ENCODE results near the gene PICK1. TPM values are rescaled to one million over a fixed set of nuclear protein-coding genes. Genes with fewer than 3 reads are reported as not detected.

PICK1 gene
- total and polyA plus RNA-seq, 2 of the 8 experiments (the other 6 are each of a cell fraction or from before 2014, with no cell fraction given) = 20.4 to 22.9 TPM

DNA sequence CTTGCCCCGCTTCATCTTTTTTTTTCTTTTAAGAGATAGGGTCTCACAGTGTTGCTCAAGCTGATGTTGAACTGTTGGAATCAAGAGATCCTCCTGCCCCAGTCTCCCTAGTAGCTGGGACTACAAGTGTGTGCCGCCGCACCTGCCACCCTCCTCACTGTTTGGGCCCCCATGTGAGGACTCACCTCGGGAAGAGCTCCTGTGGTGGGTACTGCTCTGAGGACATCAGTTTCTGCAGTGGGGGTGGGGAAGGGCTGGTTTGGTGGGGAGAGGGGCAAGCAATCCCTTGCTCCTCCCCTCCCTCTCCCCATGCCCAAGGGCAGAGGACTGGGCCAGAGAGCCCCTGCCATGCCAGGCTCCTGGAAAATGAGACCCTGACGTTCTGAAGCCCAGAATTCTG, 28.3 kb downstream of the PICK1 start:
- Histone ChIP-seq H4K5ac (ENCODE audit: insufficient read length, low read depth, low read length) (no peak overlapping the region), H3K27ac (ENCODE audit: low read depth, low read length) (no peak overlapping the region), H4K8ac (ENCODE audit: extremely low read depth, insufficient read depth, low read length) (no peak overlapping the region; the same call in 1 of the 2 replicates), H4K20me1 (replicated peaks in 1 of 2; ENCODE audit: control insufficient read depth in 1 of 2, insufficient read depth in 2 of 2, low read length in 2 of 2) (peaks cover 0 to 2% of the 10 kb centered on the region in 2 experiments), H3K4me3 (ENCODE audit: extremely low read depth in 1 of 4, insufficient read depth in 2 of 4, low read depth in 3 of 4, low read length in 4 of 4) (no peak overlapping the region), H2BK120ac (replicated peaks; ENCODE audit: low read depth, low read length) (no peak overlapping the region), H2AK5ac (ENCODE audit: low read depth, low read length) (no peak overlapping the region), H3K4ac (replicated peaks; ENCODE audit: insufficient read length, low read depth, low read length) (no peak overlapping the region), H3K36me3 (ENCODE audit: control insufficient read depth in 2 of 4, insufficient read depth in 4 of 4, low read length in 3 of 4) (no peaks in the 10 kb centered on the region), H3K9ac (replicated peaks in 1 of 4; ENCODE audit: extremely low read depth in 1 of 4, low read depth in 3 of 4, low read length in 3 of 4) (no peak overlapping the region), H3K79me1 (ENCODE audit: low read depth, low read length) (no peaks in the 10 kb centered on the region), H4K91ac (replicated peaks; ENCODE audit: insufficient read length, low read length) (no peak overlapping the region), H2BK5ac (ENCODE audit: low read depth, low read length) (no peak overlapping the region), H3K14ac (ENCODE audit: insufficient read length) (no peak overlapping the region), H3K23ac (ENCODE audit: insufficient read length) (no peak overlapping the region), H2BK20ac (ENCODE audit: low read length) (no peak overlapping the region), H2BK15ac (ENCODE audit: low read length) (no peak overlapping the region), H3K56ac (replicated peaks; ENCODE audit: insufficient read length, low read depth, low read length) (no peak overlapping the region), H3K27me3 (replicated peaks in 1 of 4; ENCODE audit: control insufficient read depth in 3 of 4, extremely low read depth in 1 of 4, insufficient read depth in 3 of 4, low read length in 3 of 4) (peaks cover 7 to 32% (median 24%) of the 10 kb centered on the region in 4 experiments), H3K18ac (ENCODE audit: extremely low read depth, low read length) (no peak overlapping the region), H2AFZ (ENCODE audit: low read length) (no peak overlapping the region), H3K79me2 (ENCODE audit: control insufficient read depth in 1 of 2, insufficient read depth in 2 of 2, low read length in 2 of 2) (no peaks in the 10 kb centered on the region), H3K9me3 (ENCODE audit: insufficient read depth in 2 of 2, low read depth in 1 of 2, low read length in 1 of 2) (no peaks in the 10 kb centered on the region), H2BK12ac (ENCODE audit: low read depth, low read length) (no peak overlapping the region), H3K4me1 (replicated peaks in 1 of 4; ENCODE audit: control insufficient read depth in 3 of 4, insufficient read depth in 4 of 4, low read length in 3 of 4) (peaks cover 0 to 36% (median 26%) of the 10 kb centered on the region in 4 experiments; a peak in 6 of 7 replicates), H3K23me2 (ENCODE audit: low read depth, low read length) (peaks cover 6% of the 10 kb centered on the region), H3K4me2 (ENCODE audit: insufficient read depth in 1 of 2, low read depth in 2 of 2, low read length in 2 of 2) (no peak overlapping the region)
- POLR2A ChIA-PET (ENCODE audit: partially characterized antibody) = interaction anchor here (1.1 to 1.5 kb wide), 2 partner anchors 11 kb away, joined by 3 read pairs; no protein-coding TSS in a partner anchor
- no peak for FAIRE-seq
- WGBS, 2 experiments (ENCODE audit: extremely low coverage in 1 of 2, insufficient coverage in 1 of 2, insufficient read length in 1 of 2, insufficient replicate concordance in 2 of 2, low coverage in 1 of 2, low lambda C conversion rate in 2 of 2, missing lambda C conversion rate in 1 of 2) = 87% methylated on average over 5 of the region's 5 CpGs; no CpG with 5 or more reads in 1 of the 2 experiments
- DNase-seq (ENCODE audit: low read depth in 1 of 2, low spot score in 2 of 2) = no peak
- CTCF ChIA-PET (ENCODE audit: partially characterized antibody) = interaction anchor here (0.7 to 4.8 kb wide), 9 partner anchors 11 to 33 kb away, joined by 3 to 64 read pairs (median 8); no protein-coding TSS in a partner anchor
- TF ChIP-seq CTCF (IDR thresholded peaks at IDR 0.05; ENCODE audit: control extremely low read depth in 1 of 3, insufficient read depth in 1 of 3, low read depth in 1 of 3, low read length in 3 of 3) = no peak
- no peak for TF ChIP-seq SRF (IDR thresholded peaks at IDR 0.05; ENCODE audit: low read depth, low read length)
- no peak for TF ChIP-seq EP300 (IDR thresholded peaks at IDR 0.05; ENCODE audit: borderline replicate concordance in 1 of 2, low read depth in 2 of 2, low read length in 2 of 2)
- TF ChIP-seq SAP30 (IDR thresholded peaks at IDR 0.05; ENCODE audit: insufficient read depth, insufficient replicate concordance, low read length) = no peak
- TF ChIP-seq TCF12 (IDR thresholded peaks at IDR 0.05; ENCODE audit: low read depth, low read length) = no peak
- no peak for TF ChIP-seq BRCA1 (IDR thresholded peaks at IDR 0.05; ENCODE audit: low read depth, low read length)
- no peak for TF ChIP-seq POLR2AphosphoS5 (IDR thresholded peaks at IDR 0.05; ENCODE audit: low read depth, low read length)
- no peak for TF ChIP-seq KDM5A (IDR thresholded peaks at IDR 0.05; ENCODE audit: low read length)
- no peak for TF ChIP-seq EGR1 (IDR thresholded peaks at IDR 0.05; ENCODE audit: borderline replicate concordance, low read depth, low read length)
- TF ChIP-seq RXRA (IDR thresholded peaks at IDR 0.05; ENCODE audit: insufficient read depth, low read depth, low read length) = no peak
- no peak for TF ChIP-seq HDAC6 (IDR thresholded peaks at IDR 0.05; ENCODE audit: low read depth, low read length)
- TF ChIP-seq SIX5 (IDR thresholded peaks at IDR 0.05; ENCODE audit: low read depth, low read length) = no peak
